MCF 10A (cell line): ENCODE results near the gene HK2. TPM values are rescaled to one million over a fixed set of nuclear protein-coding genes. Genes with fewer than 3 reads are reported as not detected.
A peak's percentile ranks its signal among the peaks of the same experiment; 100 is the strongest.

Experiments used
- BruUV-seq: library from RNA; stranded (reverse); fragments of 400-500 nt; replicated peaks from 2 replicates; lab custom pipeline; 2021; lab: Mats Ljungman, UMichigan
- CTCF ChIA-PET: fragments of 300-600 bp; sonication (Branson Sonifier 250); formaldehyde crosslinking; extraction: SDS; loops from one replicate; lab custom pipeline; 2021; ENCODE audit warnings: antibody characterized with exemption, inconsistent platforms; lab: Yijun Ruan, JAX
- POLR2A ChIA-PET: fragments of 300-600, 350-650 bp; sonication (Branson Sonifier 250); formaldehyde crosslinking; extraction: SDS; loops from one replicate; lab custom pipeline; 2020; ENCODE audit warnings: antibody characterized with exemption, inconsistent platforms; lab: Yijun Ruan, JAX
- DNase-seq: peaks from one replicate; pipeline ENCODE4 v3.0.0-alpha.2; 2018; ENCODE audit not compliant: unreplicated experiment
- H3K27ac Mint-ChIP-seq: one replicate; pipeline ENCODE4 v1.8.0; 2022; ENCODE audit warnings: mild to moderate bottlenecking, low read depth, mixed read lengths; ENCODE audit not compliant: unreplicated experiment
- H3K27me3 Mint-ChIP-seq: one replicate; pipeline ENCODE4 v1.8.0; 2022; ENCODE audit warnings: mixed read lengths; ENCODE audit not compliant: insufficient read depth, unreplicated experiment
- H3K36me3 Mint-ChIP-seq: one replicate; pipeline ENCODE4 v1.8.0; 2022; ENCODE audit warnings: mild to moderate bottlenecking, moderate library complexity, mixed read lengths; ENCODE audit not compliant: insufficient read depth, unreplicated experiment
- H3K4me1 Mint-ChIP-seq: one replicate; pipeline ENCODE4 v1.8.0; 2022; ENCODE audit warnings: mixed read lengths; ENCODE audit not compliant: insufficient read depth, unreplicated experiment
- H3K4me3 Mint-ChIP-seq: one replicate; pipeline ENCODE4 v1.8.0; 2022; ENCODE audit warnings: mild to moderate bottlenecking, moderate library complexity, mixed read lengths; ENCODE audit not compliant: unreplicated experiment
- H3K9me3 Mint-ChIP-seq: one replicate; pipeline ENCODE4 v1.8.0; 2022; ENCODE audit warnings: mixed read lengths; ENCODE audit not compliant: unreplicated experiment
- CTCF ChIP-seq: fragments of 200-600 bp; IDR thresholded peaks from one replicate; pipeline ENCODE4 v1.8.0; 2022; ENCODE audit warnings: antibody characterized with exemption, mild to moderate bottlenecking; ENCODE audit not compliant: unreplicated experiment
- intact Hi-C: fragments of 100-400 bp; cut with micrococcal nuclease; formaldehyde crosslinking; loops from 2 replicates; pipeline ENCODE4 v1.14.1; 2022
- total RNA-seq: library from RNA; stranded (reverse); gene quantifications from 2 replicates; pipeline ENCODE4 v1.2.3, GENCODE V29; 2022

The HK2 gene
- total RNA-seq, 1 experiment from 2014 or later = 47.8 TPM

- no peak overlapping the region for H3K4me3 Mint-ChIP-seq
- intact Hi-C loops = loop anchor here (10.0 kb wide), 1 partner anchor 111 kb away; no protein-coding TSS in a partner anchor
- ChIA-PET POLR2A (interaction anchor here (0.7 to 4.0 kb wide), 15 partner anchors 9 to 183 kb away, joined by 3 to 38 read pairs (median 4); partner anchors contain the start of gene HK2), CTCF (interaction anchor here (0.6 to 6.5 kb wide), 19 partner anchors 10 to 733 kb away, joined by 3 to 219 read pairs (median 13); partner anchors contain the start of gene HK2)
- peaks cover 36% of the 10 kb centered on the region for H3K36me3 Mint-ChIP-seq
- peaks cover 20% of the 10 kb centered on the region for H3K4me1 Mint-ChIP-seq
- peak overlapping the region; percentile 52 for H3K27ac Mint-ChIP-seq
- no peak for TF ChIP-seq CTCF
- no peaks in the 10 kb centered on the region for H3K27me3 Mint-ChIP-seq
- no TSS peak for BruUV-seq
- DNase-seq = no peak
- no peaks in the 10 kb centered on the region for H3K9me3 Mint-ChIP-seq
Observed at GRCh38 chr2:74873678-74874640, 40.0 kb downstream of the HK2 start.

- TF ChIP-seq CTCF = peak; percentile 62
- peak; percentile 70 for DNase-seq
- ChIA-PET CTCF (interaction anchor here (0.5 to 6.5 kb wide), 52 partner anchors 8 to 529 kb away, joined by 3 to 219 read pairs (median 5); partner anchors contain the start of genes CCDC142 and HK2), POLR2A (interaction anchor here (0.6 to 4.0 kb wide), 13 partner anchors 24 to 367 kb away, joined by 3 to 38 read pairs (median 4); partner anchors contain the start of gene HK2)
- Mint-ChIP-seq H3K36me3 (peaks cover 50% of the 10 kb centered on the region), H3K27me3 (no peaks in the 10 kb centered on the region), H3K9me3 (no peaks in the 10 kb centered on the region), H3K27ac (peak overlapping the region; percentile 61), H3K4me3 (no peak overlapping the region), H3K4me1 (peaks cover 20% of the 10 kb centered on the region)
- no TSS peak for BruUV-seq
- intact Hi-C loops = loop anchor here (1.0 to 10.0 kb wide), 4 partner anchors 41 to 186 kb away; no protein-coding TSS in a partner anchor
Observed at GRCh38 chr2:74876081-74876886, 42.4 kb downstream of the HK2 start.

GRCh38 chr2:74877376-74877775 lies 43.4 kb downstream of the HK2 start:
- Mint-ChIP-seq H3K36me3 (peaks cover 61% of the 10 kb centered on the region), H3K9me3 (no peaks in the 10 kb centered on the region), H3K4me1 (peaks cover 20% of the 10 kb centered on the region), H3K4me3 (no peak overlapping the region), H3K27me3 (no peaks in the 10 kb centered on the region), H3K27ac (no peak overlapping the region)
- BruUV-seq = no TSS peak
- no peak for TF ChIP-seq CTCF
- ChIA-PET CTCF (interaction anchor here (0.6 to 6.5 kb wide), 32 partner anchors 7 to 1529 kb away, joined by 3 to 219 read pairs (median 6); partner anchors contain the start of gene HK2), POLR2A (interaction anchor here (0.8 to 4.0 kb wide), 2 partner anchors 42 to 189 kb away, joined by 4 to 38 read pairs; partner anchors contain the start of gene HK2)
- DNase-seq = no peak
- intact Hi-C loops = loop anchor here (10.0 kb wide), 1 partner anchor 107 kb away; no protein-coding TSS in a partner anchor
